ENCODE results near the gene BANF2.
"Not testable (repeated sequence)": the region's sequence is repeated elsewhere in the genome, so short reads cannot be mapped to it uniquely, and the experiment has no call there.

The BANF2 gene

GRCh38 chr20:17766226-17766625 is 66.5 kb downstream of the BANF2 start:
- no peak for DNase-seq (ENCODE audit: low read depth in 3 of 3)

DNA sequence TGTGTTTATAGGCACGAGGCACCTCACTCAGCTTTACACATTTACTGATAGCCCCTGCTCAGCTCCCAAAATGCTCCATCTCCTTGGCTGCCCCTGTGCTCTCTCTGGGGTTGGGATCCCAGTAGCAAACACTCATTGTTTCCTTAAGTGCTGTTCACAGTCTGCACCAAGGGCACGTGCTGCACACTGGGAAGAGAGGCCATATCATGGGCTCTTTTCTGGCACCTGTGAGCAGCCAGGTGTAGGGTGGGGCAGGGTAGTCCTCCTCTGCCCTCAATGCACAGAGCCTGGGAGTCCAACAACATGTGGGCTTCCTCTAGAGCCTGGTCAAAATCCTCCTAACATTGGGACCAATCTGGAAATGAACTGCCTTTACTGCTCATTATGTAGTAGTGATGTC is 67.9 kb downstream of the BANF2 start:
- no peak for DNase-seq (ENCODE audit: low read depth in 3 of 3)

- no peak for DNase-seq (ENCODE audit: low read depth in 3 of 3)
These were observed 68.5 kb downstream of the BANF2 start for GRCh38 chr20:17768271-17768670.

DNA sequence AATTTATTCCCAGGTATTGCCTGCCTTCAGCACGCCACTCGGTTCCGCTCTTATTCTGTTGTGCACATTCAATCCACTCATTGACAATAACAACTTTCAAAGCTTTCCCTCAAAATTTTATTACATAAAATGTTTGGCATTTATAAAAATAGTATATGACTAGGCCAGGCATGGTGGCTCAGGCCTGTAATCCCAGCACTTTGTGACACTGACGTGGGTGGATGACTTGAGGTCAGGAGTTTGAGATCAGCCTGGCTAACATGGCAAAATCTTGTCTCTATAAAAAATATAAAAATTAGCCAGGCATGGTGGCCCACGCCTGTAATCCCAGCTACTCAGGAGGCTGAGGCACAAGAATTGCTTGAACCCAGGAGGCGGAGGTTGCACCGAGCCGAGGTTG is 70.0 kb downstream of the BANF2 start:
- DNase-seq (ENCODE audit: low read depth in 3 of 3), result not testable (repeated sequence)

DNA sequence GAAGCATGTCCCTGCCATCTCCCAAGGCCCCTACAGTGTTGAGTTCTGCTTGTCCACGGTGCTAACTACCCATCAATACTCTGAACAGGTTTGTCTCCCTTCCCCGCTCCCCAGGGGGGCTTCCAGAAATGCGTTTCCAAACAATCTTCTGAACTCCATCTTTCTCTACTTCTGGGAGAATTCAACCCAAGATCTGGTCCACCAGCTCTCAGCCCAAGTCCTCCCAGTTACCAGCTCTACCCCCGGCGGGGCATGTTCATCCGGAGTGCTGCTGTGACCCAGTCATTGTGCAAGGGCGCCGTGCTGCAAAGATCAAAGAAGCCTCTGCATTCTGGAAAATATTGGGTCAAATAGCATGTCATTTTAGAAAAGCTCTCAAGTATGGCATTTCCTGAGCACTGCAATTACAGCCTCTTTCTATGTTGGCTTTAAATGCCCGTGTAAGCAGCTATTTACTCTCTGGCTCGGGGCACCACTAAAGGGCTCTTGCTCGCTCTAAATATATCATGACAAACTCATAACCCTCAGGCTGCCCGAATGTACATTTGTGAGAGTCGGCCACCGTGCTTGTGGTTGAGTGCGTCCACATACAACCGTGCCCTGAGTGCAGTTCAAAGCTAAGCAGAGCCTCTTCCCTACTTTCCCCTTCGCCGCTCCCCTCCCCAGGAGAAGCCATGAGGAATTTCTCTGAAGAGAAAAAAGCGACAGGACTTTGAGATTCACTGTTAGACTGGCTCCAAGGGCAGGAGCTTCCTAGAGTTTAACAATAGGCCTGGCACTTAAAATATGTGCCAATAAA is 71.6 kb downstream of the BANF2 start:
- DNase-seq (ENCODE audit: low read depth in 3 of 3), result no peak

DNA sequence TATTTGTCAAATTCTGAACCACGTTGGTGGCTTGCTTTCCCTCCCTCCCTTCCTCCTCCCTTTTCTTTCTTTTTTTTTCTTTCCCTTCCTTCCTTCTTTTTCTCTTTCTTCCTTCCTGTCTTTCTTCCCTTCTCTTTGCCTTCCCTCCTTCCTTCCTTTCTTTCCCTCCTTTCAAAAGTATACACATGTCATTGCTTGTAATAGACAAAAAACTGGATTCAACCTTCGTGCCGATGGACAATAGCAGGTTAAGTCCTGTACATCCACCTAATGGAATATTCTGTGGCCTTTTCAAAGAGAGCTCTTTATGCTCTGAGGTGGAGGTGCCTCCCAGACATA is 72.2 kb downstream of the BANF2 start:
- DNase-seq (ENCODE audit: low read depth in 3 of 3), result no peak

GRCh38 chr20:17773619-17774018 is 73.9 kb downstream of the BANF2 start:
- DNase-seq (ENCODE audit: low read depth in 3 of 3), result no peak

DNA sequence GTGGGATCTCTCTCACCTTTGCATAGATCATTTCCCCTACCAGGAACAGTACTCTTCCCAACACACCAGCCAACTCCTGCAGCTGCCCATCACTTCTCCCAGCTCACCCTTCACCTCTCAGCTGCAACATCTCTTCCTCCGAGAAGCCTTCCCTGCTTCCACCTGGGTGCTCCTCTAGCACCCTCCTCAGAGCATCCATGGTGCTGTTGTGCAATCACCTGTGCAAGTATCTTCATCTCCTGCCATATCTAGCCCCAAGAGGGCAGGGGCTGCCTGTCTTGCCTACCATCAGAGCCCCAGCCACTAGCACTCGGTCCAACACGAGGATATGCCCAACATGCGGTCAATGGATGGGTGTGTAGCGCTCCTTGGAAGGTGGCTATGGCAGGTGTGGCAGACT is 75.8 kb downstream of the BANF2 start:
- DNase-seq (ENCODE audit: low read depth in 3 of 3), result no peak

GRCh38 chr20:17776551-17776950 is 76.8 kb downstream of the BANF2 start:
- no peak for DNase-seq (ENCODE audit: low read depth in 3 of 3)

DNA sequence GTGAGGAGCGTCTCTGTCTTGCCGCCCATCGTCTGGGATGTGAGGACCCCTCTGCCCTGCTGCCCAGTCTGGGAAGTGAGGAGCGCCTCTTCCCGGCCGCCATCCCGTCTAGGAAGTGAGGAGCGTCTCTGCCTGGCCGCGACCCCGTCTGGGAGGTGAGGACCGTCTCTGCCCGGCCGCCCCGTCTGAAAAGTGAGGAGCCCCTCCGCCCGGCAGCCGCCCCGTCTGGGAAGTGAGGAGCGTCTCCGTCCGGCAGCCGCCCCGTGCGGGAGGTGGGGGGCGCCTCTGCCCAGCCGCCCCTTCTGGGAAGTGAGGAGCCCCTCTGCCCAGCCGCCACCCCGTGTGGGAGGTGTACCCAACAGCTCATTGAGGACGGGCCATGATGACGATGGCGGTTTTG is 79.2 kb downstream of the BANF2 start:
- not testable (repeated sequence) for DNase-seq (ENCODE audit: low read depth in 3 of 3)

DNA sequence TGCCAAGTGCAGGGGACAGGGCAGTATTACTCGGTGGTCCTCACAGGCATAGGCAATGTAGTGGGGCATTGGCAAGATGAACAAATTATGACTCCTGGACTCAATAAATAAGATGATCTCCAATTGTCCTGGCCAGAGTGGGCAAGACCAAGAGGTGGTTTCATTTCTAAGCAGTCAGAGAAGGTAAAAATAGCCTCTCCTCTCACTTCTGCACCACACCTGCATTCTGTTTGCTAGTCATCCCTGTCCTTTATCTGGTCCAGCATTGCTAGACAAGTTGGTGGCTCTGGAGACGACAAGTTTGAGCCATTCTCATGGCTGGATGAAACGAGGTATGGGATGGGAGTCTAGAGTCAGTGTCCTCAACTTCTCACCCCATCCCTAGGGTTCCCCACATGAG is 83.0 kb downstream of the BANF2 start:
- DNase-seq (ENCODE audit: low read depth in 3 of 3), result no peak

- no peak for DNase-seq (ENCODE audit: low read depth in 3 of 3)
These were observed 83.9 kb downstream of the BANF2 start for GRCh38 chr20:17783671-17784070.

- no peak for DNase-seq (ENCODE audit: low read depth in 3 of 3)
These were observed 85.2 kb downstream of the BANF2 start for GRCh38 chr20:17785007-17785406.

Data from stimulated activated CD4-positive, alpha-beta T cell treated with anti-CD3 and anti-CD28 coated beads, TNF-alpha, amount 100 ng/mL, for 48 hours (primary cell).